ENCODE measurements around the gene NMUR1. TPM values are rescaled to one million over a fixed set of nuclear protein-coding genes. Genes with fewer than 3 reads are reported as not detected.

The NMUR1 gene
- polyA plus RNA-seq, 2 of the 4 experiments (the other 2 are of a cell fraction): not detected

DNA sequence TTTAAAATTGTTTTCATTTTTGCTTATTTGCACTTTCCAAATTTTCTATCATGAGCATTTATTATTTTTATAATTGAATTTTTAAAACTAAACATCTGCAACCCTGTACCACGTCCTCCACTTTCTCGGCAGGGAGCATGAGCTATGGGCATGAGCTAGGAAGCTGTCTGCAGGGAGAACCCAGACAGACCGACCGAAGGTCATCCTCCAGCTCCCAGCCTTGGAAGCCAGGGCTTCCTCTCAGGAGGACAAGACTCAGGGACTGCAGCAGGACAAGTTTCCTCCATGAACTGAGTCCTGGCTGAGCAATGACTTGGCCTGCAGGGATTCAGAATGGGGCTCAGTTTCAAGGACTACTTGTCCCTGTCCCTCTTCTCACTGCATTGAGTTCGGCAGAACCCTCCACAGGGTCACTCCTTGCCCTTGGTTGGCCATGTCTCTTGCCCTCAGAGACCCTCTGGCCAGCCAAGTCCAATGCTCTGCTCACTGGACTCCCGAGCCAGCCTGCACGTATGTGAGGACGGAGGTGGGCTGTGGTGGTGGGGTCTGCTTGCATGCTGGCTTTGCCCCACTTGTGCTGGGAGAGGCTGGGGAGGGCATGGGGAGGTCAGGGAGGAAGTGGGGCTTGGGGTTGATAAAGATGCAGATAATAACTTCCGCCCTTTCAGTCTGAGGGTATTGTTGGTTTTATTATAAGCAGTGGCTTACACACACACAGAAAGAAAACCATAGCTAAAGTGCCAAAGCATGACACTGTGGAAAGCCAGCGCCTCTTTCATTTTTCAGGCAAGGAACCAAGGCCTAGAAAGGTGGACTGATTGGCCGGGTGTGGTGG is 6.6 kb downstream of the NMUR1 start (continued):
- TF ChIP-seq, protein P1, sequence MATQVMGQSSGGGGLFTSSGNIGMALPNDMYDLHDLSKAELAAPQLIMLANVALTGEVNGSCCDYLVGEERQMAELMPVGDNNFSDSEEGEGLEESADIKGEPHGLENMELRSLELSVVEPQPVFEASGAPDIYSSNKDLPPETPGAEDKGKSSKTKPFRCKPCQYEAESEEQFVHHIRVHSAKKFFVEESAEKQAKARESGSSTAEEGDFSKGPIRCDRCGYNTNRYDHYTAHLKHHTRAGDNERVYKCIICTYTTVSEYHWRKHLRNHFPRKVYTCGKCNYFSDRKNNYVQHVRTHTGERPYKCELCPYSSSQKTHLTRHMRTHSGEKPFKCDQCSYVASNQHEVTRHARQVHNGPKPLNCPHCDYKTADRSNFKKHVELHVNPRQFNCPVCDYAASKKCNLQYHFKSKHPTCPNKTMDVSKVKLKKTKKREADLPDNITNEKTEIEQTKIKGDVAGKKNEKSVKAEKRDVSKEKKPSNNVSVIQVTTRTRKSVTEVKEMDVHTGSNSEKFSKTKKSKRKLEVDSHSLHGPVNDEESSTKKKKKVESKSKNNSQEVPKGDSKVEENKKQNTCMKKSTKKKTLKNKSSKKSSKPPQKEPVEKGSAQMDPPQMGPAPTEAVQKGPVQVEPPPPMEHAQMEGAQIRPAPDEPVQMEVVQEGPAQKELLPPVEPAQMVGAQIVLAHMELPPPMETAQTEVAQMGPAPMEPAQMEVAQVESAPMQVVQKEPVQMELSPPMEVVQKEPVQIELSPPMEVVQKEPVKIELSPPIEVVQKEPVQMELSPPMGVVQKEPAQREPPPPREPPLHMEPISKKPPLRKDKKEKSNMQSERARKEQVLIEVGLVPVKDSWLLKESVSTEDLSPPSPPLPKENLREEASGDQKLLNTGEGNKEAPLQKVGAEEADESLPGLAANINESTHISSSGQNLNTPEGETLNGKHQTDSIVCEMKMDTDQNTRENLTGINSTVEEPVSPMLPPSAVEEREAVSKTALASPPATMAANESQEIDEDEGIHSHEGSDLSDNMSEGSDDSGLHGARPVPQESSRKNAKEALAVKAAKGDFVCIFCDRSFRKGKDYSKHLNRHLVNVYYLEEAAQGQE (IDR thresholded peaks at IDR 0.05): no peak
- TF ChIP-seq ZC3H11A (IDR thresholded peaks at IDR 0.05): no peak
- no peak for TF ChIP-seq POLR2A (IDR thresholded peaks at IDR 0.05; ENCODE audit: low read length)
- no peak for TF ChIP-seq KDM5A (IDR thresholded peaks at IDR 0.05)
- TF ChIP-seq EHF (CRISPR knock-in tag; IDR thresholded peaks at IDR 0.05): no peak
- TF ChIP-seq, protein P2, sequence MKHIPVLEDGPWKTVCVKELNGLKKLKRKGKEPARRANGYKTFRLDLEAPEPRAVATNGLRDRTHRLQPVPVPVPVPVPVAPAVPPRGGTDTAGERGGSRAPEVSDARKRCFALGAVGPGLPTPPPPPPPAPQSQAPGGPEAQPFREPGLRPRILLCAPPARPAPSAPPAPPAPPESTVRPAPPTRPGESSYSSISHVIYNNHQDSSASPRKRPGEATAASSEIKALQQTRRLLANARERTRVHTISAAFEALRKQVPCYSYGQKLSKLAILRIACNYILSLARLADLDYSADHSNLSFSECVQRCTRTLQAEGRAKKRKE (CRISPR knock-in tag; IDR thresholded peaks at IDR 0.05; ENCODE audit: low read depth): no peak
- no peak for TF ChIP-seq SMC3 (IDR thresholded peaks at IDR 0.05)
- no peak for TF ChIP-seq NR3C1 (IDR thresholded peaks at IDR 0.05)

DNA sequence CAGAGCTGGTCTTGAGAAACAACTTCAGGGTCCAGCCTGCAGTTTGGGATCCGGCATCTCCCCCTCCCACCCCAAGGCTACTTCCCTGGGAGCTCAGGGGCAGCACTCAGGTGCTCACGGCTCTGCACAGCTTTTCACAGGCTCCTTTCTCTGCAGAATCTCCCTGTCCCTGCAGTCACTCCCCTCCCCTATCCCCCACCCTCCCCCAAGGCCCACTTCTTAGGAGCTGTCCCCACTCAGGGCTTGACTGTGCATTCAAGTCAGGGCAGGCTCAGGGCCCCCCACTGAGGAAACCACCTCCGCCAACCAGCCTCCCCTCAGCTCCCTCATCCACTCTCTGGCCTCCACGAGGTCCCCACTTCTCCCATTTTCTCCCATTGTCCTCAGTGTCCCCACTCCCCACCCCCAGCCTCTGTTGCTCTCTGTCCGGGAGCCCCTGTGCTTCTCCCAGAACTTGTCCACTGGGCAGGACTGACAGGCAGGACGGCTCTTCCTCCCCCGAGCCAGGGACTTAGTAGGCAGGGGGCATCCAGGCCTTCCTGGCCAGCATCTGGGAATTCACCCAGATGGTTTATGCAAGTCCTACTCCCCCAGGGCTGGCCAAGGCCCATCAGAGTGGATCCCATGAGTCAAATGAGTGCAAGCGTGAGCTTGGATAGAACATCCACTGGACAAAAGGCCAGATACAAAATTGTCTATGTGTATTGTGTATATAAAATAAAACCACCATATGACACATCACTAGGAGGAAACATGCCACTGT is 7.6 kb downstream of the NMUR1 start:
- ChIA-PET POLR2A (no interaction called here), CTCF (interaction anchor here (1.0 to 2.6 kb wide), 4 partner anchors 9 to 184 kb away, joined by 5 to 7 read pairs (median 6); no protein-coding TSS in a partner anchor)
- H3K27ac ChIP-seq: no peak overlapping the region
- no peak overlapping the region for H3K4me2 ChIP-seq
- DNase-seq (ENCODE audit: low read depth in 1 of 2, low spot score in 1 of 2) (no peak), FAIRE-seq (no peak), ATAC-seq (no peak)
- H3K4me1 ChIP-seq: 0 out of 3 replicates have a peak, but pooled peaks cover 2% of the 10 kb centered on the region
- no peak overlapping the region for H3K4me3 ChIP-seq
- WGBS (ENCODE audit: missing lambda C conversion rate): 75% methylated on average over 7 of the region's 8 CpGs
- no peaks in the 10 kb centered on the region for H3K9me3 ChIP-seq
- TF ChIP-seq HDAC2 (IDR thresholded peaks at IDR 0.05): no peak
- TF ChIP-seq CHD2 (IDR thresholded peaks at IDR 0.05; ENCODE audit: low read length, partially characterized antibody): no peak
- no peak for TF ChIP-seq PBX3 (IDR thresholded peaks at IDR 0.05)

- FAIRE-seq (no peak), ATAC-seq (no peak), DNase-seq (ENCODE audit: low read depth in 1 of 2, low spot score in 1 of 2) (no peak)
- H3K4me1 ChIP-seq: 0 out of 3 replicates have a peak, but pooled peaks cover 2% of the 10 kb centered on the region
- POLR2A ChIA-PET: no interaction called here
- no peaks in the 10 kb centered on the region for H3K9me3 ChIP-seq
- WGBS (ENCODE audit: missing lambda C conversion rate): 52% methylated on average over 3 of the region's 3 CpGs
- no peak overlapping the region for H3K27ac ChIP-seq
- H3K4me2 ChIP-seq: no peak overlapping the region
- CTCF ChIA-PET: interaction anchor here (1.0 to 2.2 kb wide), 4 partner anchors 9 to 185 kb away, joined by 3 to 7 read pairs (median 5); no protein-coding TSS in a partner anchor
- H3K4me3 ChIP-seq: no peak overlapping the region
- TF ChIP-seq CBX2 (IDR thresholded peaks at IDR 0.05; ENCODE audit: borderline replicate concordance, low read depth) (no peak), EP300 (IDR thresholded peaks at IDR 0.05) (no peak), RAD21 (conservative IDR thresholded peaks at IDR 0.05 in 1 of 2, IDR thresholded peaks at IDR 0.05 in 1 of 2) (no peak), FOSL2 (IDR thresholded peaks at IDR 0.05) (no peak), FOSL2 (CRISPR knock-in tag; IDR thresholded peaks at IDR 0.05) (no peak), MAFK (IDR thresholded peaks at IDR 0.05; ENCODE audit: partially characterized antibody) (no peak), RNF2 (IDR thresholded peaks at IDR 0.05; ENCODE audit: borderline replicate concordance, low read depth) (no peak), HDAC2 (IDR thresholded peaks at IDR 0.05) (no peak), KDM1A (IDR thresholded peaks at IDR 0.05; ENCODE audit: low read depth) (no peak), PHF8 (IDR thresholded peaks at IDR 0.05; ENCODE audit: borderline replicate concordance, low read depth) (no peak), ZFP36 (IDR thresholded peaks at IDR 0.05; ENCODE audit: borderline replicate concordance, partially characterized antibody) (no peak), E2F6 (IDR thresholded peaks at IDR 0.05; ENCODE audit: borderline replicate concordance, low read depth) (no peak)
- TF ChIP-seq, protein P1 (IDR thresholded peaks at IDR 0.05): no peak
Measured at GRCh38 chr2:231521443-231521842, 8.8 kb downstream of the NMUR1 start.

All from A549 (cell line).